HG03442 (cell line): ENCODE data around the gene AGR3.

Source experiments
- ATAC-seq: cut with Tn5 transposase; IDR thresholded peaks from one replicate; pipeline ENCODE4 v1.9.1; 2021; ENCODE audit warnings: mild to moderate bottlenecking, moderate library complexity; ENCODE audit not compliant: unreplicated experiment

AGR3 gene

GRCh38 chr7:16838386-16838785 is 43.4 kb downstream of the AGR3 start:
- no peak for ATAC-seq

DNA sequence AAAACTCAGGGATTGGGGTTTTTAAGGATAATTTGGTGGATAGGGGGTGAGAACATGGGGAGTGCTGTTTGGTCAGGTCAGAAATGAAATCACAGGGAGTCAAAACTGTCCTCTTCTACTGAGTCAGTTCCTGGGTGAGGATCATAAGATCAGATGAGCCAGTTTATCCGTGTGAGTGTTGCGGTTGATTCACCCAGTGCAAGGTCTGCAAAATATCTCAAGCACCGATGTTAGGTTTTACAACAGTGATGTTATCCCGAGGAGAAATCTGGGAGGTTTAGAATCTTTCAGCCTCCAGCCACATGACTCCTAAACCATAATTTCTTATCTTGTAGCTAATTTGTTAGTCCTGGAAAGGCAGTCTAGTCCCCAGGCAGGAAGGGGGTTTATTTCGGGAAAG is 45.3 kb downstream of the AGR3 start:
- ATAC-seq: no peak

DNA sequence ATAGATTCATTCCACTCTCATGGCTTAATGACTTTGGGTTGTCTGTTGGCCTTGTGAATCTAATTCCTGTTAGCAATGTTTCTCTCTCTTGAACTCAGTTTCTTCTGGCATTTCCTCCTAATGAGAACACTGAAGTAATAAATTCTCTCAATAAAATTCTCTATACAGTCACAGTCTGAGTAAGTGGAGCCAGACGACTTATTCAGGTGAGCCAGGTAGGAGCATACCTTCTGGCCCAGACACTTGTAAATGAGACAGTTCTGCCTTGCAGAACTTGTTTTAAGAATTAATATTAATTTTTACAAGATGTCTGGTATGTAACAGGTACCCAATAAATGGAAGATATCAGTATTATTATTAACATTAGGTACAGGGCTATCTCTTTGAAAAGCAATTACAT is 48.4 kb downstream of the AGR3 start:
- ATAC-seq: no peak

- no peak for ATAC-seq
These were observed 55.7 kb downstream of the AGR3 start for GRCh38 chr7:16826060-16826459.

- no peak for ATAC-seq
These were observed 59.8 kb downstream of the AGR3 start for GRCh38 chr7:16822029-16822428.

DNA sequence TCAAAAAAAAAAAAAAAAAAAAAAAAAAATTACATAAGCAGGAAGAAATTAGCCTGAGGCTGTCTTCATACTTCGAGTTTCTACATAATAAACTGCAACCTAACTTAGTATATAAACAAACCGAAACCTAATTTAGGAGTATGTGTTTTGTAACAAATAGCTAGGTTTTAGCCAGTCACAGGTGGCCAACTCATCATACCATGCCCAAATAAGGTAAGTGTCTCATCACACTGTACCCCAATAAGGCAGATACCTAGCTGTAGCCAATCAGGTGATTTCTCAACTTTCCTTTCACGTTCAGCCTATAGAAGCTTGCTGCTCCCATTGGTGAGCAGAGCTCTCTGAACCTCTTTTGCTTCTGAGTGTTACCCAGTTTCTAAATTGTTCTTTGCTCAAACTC is 63.1 kb downstream of the AGR3 start:
- no peak for ATAC-seq

DNA sequence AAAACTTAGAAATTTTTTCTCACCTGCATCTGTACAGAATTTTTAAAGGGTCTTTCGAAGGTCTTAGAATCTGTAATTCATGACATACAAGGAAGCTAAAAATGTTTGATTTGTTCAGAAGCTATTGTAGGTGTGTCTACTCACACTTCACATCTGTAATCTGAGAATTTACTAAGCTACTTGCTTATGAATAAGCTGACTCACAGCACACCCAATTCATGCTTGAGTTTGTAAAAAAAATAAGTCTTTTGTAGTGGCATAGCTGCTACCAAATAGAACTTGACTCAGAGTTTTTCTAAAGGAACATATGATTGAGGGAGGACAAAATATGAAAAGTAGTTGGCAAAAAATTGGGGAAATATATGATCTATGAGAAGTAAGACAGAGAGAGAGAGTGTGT is 64.2 kb downstream of the AGR3 start:
- no peak for ATAC-seq

DNA sequence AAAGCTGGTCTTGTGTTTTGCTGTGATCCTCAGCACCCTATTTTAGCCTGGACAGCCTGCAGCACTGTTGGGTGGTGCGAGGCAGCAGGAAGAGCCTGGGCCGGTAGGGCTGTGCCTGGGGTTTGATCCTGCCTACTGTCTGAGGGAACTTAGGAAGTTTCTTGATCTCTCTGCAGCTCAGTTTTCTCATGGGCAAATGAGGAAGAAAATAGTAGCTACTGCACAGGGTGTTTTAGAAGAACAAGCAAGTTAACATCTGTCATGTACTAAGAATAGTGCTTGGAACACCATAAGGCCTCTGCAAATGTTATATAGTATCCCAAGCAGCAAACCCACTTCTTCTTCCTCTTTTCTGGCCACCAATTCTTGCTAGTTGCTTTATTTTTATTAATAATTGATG is 65.0 kb downstream of the AGR3 start:
- no peak for ATAC-seq

DNA sequence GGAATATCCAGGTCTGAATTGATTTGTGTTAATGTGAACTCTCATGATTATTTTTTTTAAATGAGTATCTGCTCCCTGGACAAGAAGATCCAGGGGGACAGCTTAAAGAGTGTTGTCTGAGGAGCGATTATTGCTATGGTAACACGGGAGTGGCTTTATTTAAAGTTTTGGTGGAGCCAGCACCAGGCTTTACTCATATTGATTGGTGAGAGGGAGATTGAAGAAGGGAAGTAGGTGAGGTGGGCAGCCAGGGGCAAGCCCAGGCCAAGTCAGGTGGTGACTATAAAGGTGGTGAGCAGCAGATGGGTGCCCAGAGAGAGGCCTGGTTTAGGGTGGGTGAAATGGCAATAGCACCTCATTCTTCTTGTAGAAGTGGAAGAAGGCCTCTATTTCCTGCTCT is 66.8 kb downstream of the AGR3 start:
- no peak for ATAC-seq

DNA sequence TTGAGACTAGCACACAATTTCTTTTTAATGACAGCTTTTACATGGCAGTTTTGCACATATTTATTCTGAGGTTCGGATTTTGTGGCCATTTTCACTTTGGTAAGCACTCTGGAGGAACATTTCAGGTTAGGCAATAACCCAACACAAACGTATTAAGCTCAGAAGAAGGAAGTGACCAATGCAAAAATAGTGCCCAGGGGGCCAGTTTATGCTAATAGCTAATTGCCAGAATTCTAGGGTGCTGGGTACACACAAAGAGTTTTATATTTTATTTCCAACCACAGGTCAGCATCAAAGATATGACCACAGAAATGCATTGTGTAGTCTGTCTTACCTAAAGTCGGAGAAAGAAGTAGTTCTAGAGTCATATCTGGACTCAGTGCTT is 68.6 kb downstream of the AGR3 start:
- no peak for ATAC-seq

DNA sequence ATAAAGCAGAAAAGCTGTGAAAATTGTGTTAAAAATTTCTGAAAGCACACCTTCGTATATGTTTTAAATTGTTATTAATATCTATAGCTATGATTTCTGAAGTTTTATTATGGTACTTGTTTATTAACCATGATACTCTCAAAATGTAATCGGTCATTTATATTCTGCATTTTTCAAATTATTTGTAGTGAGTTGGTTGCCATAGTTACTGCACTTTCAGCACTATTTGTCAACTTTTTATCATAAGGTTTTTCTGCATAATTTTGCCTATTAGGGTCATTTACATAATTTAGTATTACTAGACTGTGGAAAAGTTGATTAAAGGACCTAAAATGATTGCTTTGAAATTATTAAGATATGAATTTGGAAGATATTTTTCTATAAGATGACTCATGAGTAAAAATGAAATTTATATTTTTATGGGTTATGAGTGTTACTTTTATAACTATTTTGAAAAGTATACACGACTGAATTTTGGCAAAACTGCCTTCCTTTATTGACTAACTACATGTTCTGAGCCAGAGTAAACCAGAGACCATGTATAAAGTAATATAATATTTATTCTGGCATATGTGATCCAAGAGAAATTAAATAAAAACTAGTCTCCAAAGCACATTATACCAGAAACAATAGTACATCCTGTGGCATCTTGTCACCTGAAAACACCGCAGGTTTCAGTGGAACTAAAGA is 69.1 kb downstream of the AGR3 start:
- ATAC-seq: no peak

- ATAC-seq: no peak
These were observed 70.2 kb downstream of the AGR3 start for GRCh38 chr7:16811551-16811950.

DNA sequence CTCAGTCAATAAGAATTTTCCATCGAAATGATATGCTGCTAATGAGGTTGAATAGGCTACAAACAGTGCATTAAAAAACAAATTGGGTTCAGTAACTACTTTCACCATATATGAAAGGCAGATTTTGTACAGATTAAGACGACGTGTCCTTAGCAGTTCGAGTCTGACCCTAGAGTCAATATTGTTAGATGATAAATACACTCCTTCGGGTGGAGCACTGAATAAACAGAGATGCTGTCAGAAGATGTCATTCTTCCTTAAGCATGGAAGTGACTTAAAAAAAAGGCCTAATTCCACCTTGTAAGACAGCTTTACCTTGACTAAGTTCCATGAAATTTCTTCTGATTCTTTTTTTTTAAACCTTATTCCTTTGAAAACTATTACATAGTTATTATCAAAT is 71.2 kb downstream of the AGR3 start:
- no peak for ATAC-seq

DNA sequence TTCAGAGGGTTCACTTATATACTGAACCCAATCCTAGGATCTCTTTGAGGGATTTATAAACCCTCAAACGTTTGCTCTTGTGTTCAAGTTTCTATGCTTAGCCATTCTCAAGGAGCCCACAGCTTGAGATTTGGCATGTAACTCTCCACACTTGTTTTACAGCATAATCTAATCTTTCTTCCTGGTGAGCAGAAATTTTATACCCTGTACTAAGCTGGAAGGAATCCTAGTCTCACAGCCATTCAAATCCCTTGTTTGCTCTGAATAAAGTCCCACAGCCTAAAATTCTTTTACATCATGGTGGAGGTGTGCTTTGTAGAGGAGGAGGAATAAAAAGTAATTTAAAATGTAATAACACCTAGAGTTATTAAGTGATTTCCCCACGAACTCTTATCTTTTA is 71.7 kb downstream of the AGR3 start:
- no peak for ATAC-seq
